ENCODE measurements around the gene WWTR1.

- no peak for TF ChIP-seq CTCF (conservative IDR thresholded peaks at IDR 0.05 in 1 of 2, IDR thresholded peaks at IDR 0.05 in 1 of 2; ENCODE audit: extremely low read depth in 1 of 2, insufficient read depth in 1 of 2, low read depth in 1 of 2, low read length in 2 of 2)
- no peak for TF ChIP-seq EZH2 (IDR thresholded peaks at IDR 0.05; ENCODE audit: borderline replicate concordance, low read length)
Observed at GRCh38 chr3:149538371-149538770, 119.5 kb downstream of the WWTR1 start.

Measured in mammary epithelial cell (primary cell).